GM19099 (cell line): Measurements from ENCODE around the gene CCDC28B.

Experiments
- POLR2A ChIP-seq: IDR thresholded peaks from 3 replicates; pipeline ENCODE4 v1.6.1; 2011; ENCODE audit warnings: low read depth; ENCODE audit not compliant: insufficient read length; ENCODE audit errors: extremely low read depth

The CCDC28B gene

DNA sequence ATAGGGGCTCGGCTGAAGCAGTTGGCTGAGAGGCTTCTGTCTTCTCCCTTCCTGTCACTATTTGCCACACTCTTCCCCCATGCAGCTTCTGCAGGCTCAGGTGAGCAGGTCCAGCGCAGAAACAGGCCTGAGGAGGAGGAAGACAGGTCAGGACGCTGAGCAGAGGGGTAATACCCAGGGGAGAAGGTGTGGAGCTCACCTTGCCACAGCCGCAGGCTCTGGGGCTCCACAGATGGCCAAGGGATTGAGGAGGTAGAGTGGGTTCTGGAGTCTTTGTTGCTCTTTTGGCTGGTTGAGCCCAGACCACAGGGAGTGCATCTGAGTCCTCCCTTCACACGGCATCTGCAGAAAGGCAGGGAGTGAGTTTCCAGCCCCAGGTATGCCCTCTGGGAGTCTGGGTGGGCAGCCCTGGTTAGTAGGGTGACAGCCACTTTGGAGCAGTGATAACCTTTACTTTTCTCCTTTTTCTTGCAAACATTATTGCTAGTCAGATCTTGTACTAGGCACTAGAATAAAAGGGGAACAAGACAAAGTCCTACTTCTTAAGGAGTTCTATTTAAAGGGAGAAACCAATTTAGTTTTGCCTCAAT, 31.5 kb downstream of the CCDC28B start:
- TF ChIP-seq POLR2A = no peak

DNA sequence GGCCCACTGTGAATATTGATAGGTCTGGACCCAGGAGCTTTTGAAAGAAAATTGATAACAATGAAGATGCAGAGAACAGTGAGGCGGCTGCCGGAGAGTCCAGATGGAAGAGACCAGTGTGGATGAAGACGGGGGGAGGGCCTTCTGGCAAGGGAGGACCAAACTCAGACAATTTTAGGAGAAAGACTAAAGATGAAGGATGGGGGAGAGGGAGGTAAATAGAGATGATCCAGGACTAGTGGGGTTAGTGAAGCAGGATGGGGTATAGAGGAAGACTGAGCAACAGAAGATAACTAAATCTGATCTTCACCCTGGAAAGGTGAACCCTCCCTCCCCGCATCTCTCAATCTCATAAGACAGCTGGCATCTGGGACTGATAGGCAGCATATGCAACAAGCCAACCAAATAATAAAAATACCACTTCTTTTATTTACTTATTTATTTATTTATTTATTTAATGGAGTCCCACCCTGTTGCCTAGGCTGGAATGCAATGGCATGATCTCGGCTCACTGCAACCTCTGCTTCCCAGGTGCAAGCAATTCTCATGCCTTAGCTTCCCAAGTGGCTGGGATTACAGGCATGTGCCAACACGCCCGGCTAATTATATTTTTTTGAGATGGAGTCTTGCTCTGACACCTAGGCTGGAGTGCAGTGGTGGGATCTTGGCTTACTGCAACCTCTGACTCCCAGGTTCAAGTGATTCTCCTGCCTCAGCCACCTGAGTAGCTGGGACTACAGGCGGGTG, 32.3 kb downstream of the CCDC28B start:
- TF ChIP-seq POLR2A = no peak

DNA sequence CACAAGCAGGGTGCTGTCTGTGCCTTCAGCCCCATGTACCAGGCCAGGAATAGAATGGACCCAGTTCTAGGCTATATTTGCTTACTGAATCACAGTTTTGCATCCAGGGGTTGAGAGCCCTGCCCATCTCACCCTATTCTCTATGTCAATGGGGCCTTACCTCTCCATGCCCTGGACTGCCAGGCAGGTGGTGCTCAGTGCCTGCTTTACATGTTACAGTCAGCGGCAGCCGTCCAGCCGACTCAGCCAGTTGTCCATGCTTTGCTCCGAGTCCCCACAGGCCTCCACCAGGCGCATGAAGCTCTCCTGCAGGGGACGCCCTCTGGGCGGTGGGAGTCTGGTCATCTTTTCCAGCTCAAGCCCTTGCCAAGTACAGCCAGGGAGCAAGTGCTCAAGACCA, 34.4 kb downstream of the CCDC28B start:
- no peak for TF ChIP-seq POLR2A

DNA sequence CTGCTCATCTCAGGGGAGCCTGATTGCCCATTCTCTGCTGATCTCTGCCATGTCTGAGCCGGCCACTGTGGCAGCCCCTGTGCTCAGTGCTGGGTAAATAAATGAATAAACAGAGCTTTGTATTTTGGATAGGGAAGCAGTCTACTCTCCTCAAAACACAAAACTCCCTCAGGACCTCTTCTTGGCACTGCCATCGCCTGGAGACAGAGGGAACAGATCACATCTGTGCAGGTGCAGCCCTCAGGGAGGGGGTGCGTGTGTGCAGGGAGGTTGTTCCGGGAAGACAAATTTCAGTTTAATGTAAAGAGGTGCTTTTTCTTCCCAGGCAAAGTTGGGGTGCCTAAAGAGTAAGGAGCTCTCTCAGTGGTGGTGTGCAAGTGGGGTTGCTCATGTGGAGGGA, 38.9 kb downstream of the CCDC28B start:
- TF ChIP-seq POLR2A = no peak

DNA sequence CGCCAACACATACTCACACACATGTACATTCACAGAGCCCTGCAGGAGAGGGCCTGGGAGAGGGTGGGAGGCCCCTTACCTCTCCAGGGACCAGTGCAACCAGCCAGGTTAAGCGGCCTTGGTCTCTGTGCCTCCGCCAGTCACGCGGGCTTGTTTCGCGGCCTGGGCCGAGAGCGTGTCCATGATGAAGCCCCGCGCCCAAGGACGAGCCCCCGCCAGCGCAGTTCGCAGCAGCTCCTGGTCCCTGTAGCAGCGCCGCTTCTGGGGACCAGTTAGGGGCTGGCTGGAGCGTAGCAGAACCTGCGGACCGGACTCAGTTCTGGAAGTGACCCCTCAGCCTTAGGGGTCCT, 39.4 kb downstream of the CCDC28B start:
- TF ChIP-seq POLR2A = no peak

DNA sequence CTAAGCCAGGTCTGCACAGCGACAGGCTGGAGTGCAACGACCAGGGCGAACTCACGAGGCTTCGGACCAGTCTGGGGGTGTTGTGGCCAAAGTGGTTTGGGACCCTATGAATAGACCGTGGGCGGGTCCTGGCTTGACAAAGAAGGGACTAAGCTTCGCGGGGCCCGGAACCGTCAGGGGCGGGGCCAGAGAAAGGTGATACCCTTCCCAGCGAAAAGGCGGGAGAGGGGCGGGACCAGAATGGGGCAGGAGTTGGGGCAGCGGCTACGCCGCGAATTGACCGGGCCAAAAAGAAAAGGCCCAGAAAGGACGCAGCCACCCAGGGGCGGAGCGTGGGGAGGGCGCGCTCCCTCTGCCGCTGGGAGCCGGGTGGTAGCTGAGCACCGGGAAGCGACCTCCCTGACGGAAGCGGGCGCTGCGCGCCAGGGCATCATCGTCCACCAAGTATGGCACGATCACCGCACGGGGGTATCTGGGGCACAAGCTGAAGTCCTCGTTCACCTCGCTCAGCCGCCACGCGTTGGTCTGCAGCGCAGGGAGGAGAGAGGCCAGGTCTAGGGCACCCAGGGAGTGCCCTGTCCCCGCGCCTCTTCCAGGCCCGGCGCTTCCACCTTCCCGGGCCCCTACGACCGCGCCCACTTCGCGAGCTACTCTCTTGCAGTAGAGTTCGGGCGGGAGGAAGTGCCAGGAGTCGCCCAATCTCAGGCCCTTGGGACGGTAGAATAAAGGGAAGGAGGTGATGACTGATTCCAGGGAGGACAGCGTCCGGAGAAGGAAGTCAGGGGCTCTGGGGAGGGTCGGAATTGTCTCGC, 40.0 kb downstream of the CCDC28B start:
- TF ChIP-seq POLR2A = peak; percentile 37

DNA sequence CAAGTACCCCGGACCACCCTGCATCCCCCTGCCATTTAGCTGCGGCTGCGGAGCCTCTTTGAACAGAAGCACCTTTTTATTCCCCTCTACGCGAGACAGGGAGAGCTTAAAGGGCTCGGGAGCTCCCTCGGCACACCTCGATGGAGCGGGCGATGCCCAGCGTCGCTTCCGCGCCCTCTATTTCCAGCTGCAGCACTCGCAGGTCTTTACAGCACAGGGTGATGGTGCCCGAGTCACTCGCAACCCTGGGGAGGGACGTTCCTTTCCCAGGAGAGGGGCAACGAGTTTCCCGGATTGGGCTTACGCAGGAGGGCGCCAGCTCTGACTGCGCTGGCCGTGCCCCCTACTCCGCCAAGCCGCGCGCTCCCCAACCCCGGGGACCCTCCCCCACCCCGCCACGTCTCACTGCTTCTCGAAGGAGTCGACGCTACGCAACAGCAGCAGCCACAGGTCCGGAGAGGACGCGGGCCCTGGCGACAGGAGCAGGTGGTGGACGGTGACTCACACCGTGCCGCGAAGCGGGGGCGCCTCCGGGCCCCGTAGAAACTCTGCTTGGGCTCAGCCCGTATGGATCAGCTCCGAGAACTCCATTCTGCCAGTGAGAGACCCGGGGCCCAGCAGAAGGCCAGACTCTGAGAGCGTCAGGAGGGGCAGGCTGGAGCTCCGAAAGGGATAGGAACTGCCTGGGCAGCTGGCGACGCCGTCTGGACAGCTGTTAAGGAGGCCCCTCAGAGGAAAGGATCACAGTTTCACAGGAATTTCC, 40.8 kb downstream of the CCDC28B start:
- TF ChIP-seq POLR2A = peak; percentile 39

DNA sequence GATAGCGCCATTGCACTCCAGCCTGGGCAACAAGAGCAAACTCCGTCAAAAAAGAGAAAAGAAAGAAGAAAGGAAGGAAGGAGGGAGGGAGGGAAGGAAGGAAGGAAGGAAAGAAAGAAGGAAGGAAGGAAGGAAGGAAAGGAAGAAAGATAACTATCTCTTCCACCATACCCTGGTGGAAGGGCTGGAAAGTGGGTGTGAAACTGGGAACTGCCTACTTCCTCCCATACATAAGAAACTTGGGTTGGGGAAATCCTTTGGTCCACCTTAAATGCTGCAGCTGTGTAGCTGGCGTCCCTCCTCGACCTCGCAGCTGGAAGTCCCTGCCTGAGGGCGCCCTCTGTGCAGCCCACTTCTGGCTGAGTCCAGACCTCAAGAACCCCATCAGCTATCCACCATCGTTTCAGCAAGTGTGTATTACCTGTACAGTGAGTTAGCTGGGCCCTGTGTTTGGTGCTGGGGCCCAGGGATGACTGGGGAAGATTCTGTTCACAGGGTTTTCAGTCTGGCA, 42.0 kb downstream of the CCDC28B start:
- TF ChIP-seq POLR2A = no peak

DNA sequence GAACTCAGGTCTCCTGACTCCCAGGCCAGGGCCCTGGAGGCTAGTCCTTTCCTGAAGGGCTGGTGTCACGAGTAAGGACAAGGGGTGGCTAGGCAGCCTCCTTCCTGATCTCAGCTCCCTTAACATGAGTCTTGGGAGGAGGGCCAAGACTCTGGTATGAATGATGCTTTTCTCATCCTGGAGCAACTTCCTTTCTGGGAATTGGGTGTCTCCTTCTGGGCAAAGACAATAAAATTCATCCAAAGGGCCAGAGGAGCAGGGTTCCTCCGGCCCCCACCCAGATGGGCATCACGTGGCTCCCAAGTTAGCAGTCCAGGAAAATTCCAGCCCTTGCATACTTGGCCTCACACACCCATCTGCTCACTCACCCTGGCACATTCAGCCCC, 46.5 kb downstream of the CCDC28B start, which contains the start of gene FAM167B:
FAM167B (plus strand) TSS at position 335 of the 386 bp plus-strand sequence. CDS start 200 bp downstream, outside the sequence.
- no peak for TF ChIP-seq POLR2A

DNA sequence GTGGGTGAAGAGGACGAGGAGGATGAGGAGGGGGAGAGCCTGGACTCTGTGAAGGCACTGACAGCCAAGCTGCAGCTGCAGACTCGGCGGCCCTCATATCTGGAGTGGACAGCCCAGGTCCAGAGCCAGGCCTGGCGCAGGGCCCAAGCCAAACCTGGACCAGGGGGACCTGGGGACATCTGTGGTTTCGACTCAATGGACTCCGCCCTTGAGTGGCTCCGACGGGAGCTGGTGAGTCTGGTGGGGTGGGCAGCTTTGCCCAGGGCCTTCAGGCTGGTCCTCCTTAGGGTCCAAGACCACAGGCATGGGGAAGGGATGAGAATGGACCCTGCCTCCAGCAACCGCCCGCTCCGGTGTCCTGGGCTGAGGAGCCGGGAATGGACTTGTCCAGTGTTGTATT, 47.1 kb downstream of the CCDC28B start:
- no peak for TF ChIP-seq POLR2A

DNA sequence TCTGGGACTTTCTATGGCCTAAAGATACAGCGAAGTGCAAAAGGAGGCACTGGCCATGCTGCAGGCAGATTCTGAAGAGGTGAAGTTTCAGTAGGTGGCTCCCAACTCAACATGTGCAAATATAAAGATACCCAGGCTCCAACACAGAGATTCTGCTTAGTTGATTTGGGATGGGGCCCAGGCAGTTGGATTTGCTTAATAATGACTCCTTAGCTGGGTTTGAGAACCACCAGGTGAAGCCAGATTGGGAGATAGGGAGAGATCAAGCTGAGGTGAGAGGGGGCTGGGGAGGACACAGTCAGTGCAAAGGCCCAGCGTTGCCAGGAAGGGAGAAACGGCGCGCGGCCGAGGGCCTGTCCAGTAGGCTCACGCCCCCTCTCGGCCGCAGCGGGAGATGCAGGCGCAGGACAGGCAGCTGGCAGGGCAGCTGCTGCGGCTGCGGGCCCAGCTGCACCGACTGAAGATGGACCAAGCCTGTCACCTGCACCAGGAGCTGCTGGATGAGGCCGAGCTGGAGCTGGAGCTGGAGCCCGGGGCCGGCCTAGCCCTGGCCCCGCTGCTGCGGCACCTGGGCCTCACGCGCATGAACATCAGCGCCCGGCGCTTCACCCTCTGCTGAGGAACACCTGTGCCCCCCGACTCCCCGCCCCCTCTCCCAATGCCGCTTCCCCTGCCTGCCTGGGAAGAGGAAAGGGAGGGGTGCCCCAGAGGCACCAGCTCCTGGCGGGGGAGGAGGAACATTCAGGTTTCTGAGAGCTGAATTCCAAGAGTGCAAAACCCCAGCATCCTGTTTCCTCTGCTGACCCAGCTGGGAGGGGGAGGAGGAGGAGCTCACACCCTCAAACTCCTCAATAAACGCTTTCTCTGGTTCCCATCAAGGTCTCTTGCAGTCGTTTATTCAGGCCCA, 47.8 kb downstream of the CCDC28B start:
- peak; percentile 30 for TF ChIP-seq POLR2A

DNA sequence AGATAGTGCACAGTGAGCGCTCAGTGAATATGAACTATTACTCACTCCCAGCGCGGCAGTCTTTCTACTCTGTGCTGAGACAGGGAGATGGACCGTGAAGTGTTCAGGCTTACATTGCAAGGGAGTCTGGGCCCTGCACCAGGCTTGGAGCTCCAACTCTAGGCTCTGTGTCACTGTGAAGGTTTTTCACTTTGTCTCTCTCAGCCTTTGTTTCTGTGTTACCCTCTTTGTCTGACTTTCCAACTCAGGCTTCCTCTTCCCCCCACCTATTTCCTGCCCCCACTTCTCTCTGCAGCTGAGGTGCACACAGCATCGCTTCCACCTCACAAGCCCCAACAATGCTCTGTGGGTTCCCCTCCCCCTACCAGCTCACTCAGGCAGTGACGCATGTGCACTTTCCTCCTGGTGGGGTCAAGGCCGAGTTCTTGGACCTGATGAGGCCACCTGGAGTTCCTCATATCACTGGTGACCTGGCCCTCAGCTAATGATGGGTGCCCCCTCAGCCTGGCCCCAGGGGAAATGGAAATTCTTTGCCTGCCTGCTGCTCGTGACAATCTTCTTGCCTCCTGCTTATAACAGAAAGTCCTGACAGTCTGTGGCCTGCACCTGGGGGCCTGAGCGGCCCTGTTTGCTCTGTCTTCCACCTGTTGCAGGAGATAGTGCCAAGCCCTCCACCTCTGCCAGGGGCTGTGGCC, 49.6 kb downstream of the CCDC28B start:
- TF ChIP-seq POLR2A = peak; percentile 68
